Measurements from ENCODE around the gene PHKA1.
A peak's percentile ranks its signal among the peaks of the same experiment; 100 is the strongest.

The PHKA1 gene

GRCh38 chrX:72714478-72714916 is 391 bp upstream of the PHKA1 start:
- peak overlapping the region; percentile 56 for H3K4me3 ChIP-seq (ENCODE audit: low read depth, low read length)
- TF ChIP-seq CTCF (IDR thresholded peaks at IDR 0.05; ENCODE audit: control insufficient read depth, extremely low read depth, insufficient read depth), result no peak
- peak; percentile 58 for DNase-seq (ENCODE audit: low read depth)

GRCh38 chrX:72713130-72713529 is 976 bp downstream of the PHKA1 start:
- DNase-seq (ENCODE audit: low read depth), result no peak
- TF ChIP-seq CTCF (IDR thresholded peaks at IDR 0.05; ENCODE audit: control insufficient read depth, extremely low read depth, insufficient read depth), result no peak
- H3K4me3 ChIP-seq (ENCODE audit: low read depth, low read length), result peak overlapping the region; percentile 56

GRCh38 chrX:72712094-72712755 is 1.9 kb downstream of the PHKA1 start:
- TF ChIP-seq CTCF (IDR thresholded peaks at IDR 0.05; ENCODE audit: control insufficient read depth, extremely low read depth, insufficient read depth), result no peak
- DNase-seq (ENCODE audit: low read depth), result no peak
- no peak overlapping the region; the same call in 1 of the 2 replicates for H3K4me3 ChIP-seq (ENCODE audit: low read depth, low read length)

- no peak for TF ChIP-seq CTCF (IDR thresholded peaks at IDR 0.05; ENCODE audit: control insufficient read depth, extremely low read depth, insufficient read depth)
Observed at GRCh38 chrX:72705814-72706213, 8.3 kb downstream of the PHKA1 start.

GRCh38 chrX:72705111-72705510 is 9.0 kb downstream of the PHKA1 start:
- no peak overlapping the region for H3K4me3 ChIP-seq (ENCODE audit: low read depth, low read length)
- no peak for TF ChIP-seq CTCF (IDR thresholded peaks at IDR 0.05; ENCODE audit: control insufficient read depth, extremely low read depth, insufficient read depth)
- no peak for DNase-seq (ENCODE audit: low read depth)

More at GRCh38 chrX:72705814-72706213, 8.3 kb downstream of the PHKA1 start:
- DNase-seq (ENCODE audit: low read depth), result no peak
- H3K4me3 ChIP-seq (ENCODE audit: low read depth, low read length), result no peak overlapping the region

- DNase-seq (ENCODE audit: low read depth), result no peak
- no peak overlapping the region for H3K4me3 ChIP-seq (ENCODE audit: low read depth, low read length)
- no peak for TF ChIP-seq CTCF (IDR thresholded peaks at IDR 0.05; ENCODE audit: control insufficient read depth, extremely low read depth, insufficient read depth)
Observed at GRCh38 chrX:72694170-72694569, 19.9 kb downstream of the PHKA1 start.

- H3K4me3 ChIP-seq (ENCODE audit: low read depth, low read length), result no peak overlapping the region
- TF ChIP-seq CTCF (IDR thresholded peaks at IDR 0.05; ENCODE audit: control insufficient read depth, extremely low read depth, insufficient read depth), result no peak
- no peak for DNase-seq (ENCODE audit: low read depth)
Observed at GRCh38 chrX:72693477-72693876, 20.6 kb downstream of the PHKA1 start.

Data from LNCaP clone FGC (cell line).